HG02884 (cell line): ENCODE measurements around the gene ATRNL1.

ENCODE experiments used
- ATAC-seq: cut with Tn5 transposase; IDR thresholded peaks from one replicate; pipeline ENCODE4 v1.9.1; 2021; ENCODE audit warnings: mild to moderate bottlenecking, moderate library complexity; ENCODE audit not compliant: unreplicated experiment

The ATRNL1 gene

GRCh38 chr10:115974816-115975430 lies 881.8 kb downstream of the ATRNL1 start:
- ATAC-seq: no peak

GRCh38 chr10:115975506-115975905 lies 882.3 kb downstream of the ATRNL1 start:
- no peak for ATAC-seq

GRCh38 chr10:115976342-115976741 lies 883.2 kb downstream of the ATRNL1 start:
- ATAC-seq: no peak

- ATAC-seq: no peak
These were observed 884.7 kb downstream of the ATRNL1 start for GRCh38 chr10:115977855-115978254.

- ATAC-seq: no peak
These were observed 886.4 kb downstream of the ATRNL1 start for GRCh38 chr10:115979576-115979975.

- ATAC-seq: no peak
These were observed 887.3 kb downstream of the ATRNL1 start for GRCh38 chr10:115980470-115980869.

- no peak for ATAC-seq
These were observed 887.9 kb downstream of the ATRNL1 start for GRCh38 chr10:115981081-115981480.

GRCh38 chr10:115982076-115982475 lies 888.9 kb downstream of the ATRNL1 start:
- ATAC-seq: no peak

GRCh38 chr10:115982526-115982925 lies 889.4 kb downstream of the ATRNL1 start:
- no peak for ATAC-seq

- ATAC-seq: no peak
These were observed 892.6 kb downstream of the ATRNL1 start for GRCh38 chr10:115985786-115986185.

- ATAC-seq: no peak
These were observed 895.2 kb downstream of the ATRNL1 start for GRCh38 chr10:115988380-115988779.

GRCh38 chr10:115989621-115990020 lies 896.5 kb downstream of the ATRNL1 start:
- no peak for ATAC-seq

- ATAC-seq: no peak
These were observed 899.2 kb downstream of the ATRNL1 start for GRCh38 chr10:115992236-115992986.

- no peak for ATAC-seq
These were observed 902.9 kb downstream of the ATRNL1 start for GRCh38 chr10:115996031-115996430.

- ATAC-seq: no peak
These were observed 905.1 kb downstream of the ATRNL1 start for GRCh38 chr10:115998301-115998700.
